H9 (cell line): ENCODE results near the gene VIT. TPM values are rescaled to one million over a fixed set of nuclear protein-coding genes. Genes with fewer than 3 reads are reported as not detected.

ENCODE experiments used
- DNase-seq: peaks from one replicate; pipeline ENCODE4 v3.0.0-alpha.2; 2017
- H2AFZ ChIP-seq: one replicate; pipeline ENCODE4 v1.6.1; 2013; ENCODE audit warnings: mild to moderate bottlenecking, low read length, control low read depth, moderate library complexity
- H2AK5ac ChIP-seq: 2 replicates; pipeline ENCODE4 v1.6.1; 2013; ENCODE audit warnings: low read length, control low read depth, mixed read lengths; ENCODE audit not compliant: insufficient read length
- H2BK120ac ChIP-seq: one replicate; pipeline ENCODE4 v1.6.1; 2013; ENCODE audit warnings: low read depth, mild to moderate bottlenecking, low read length, control low read depth, inconsistent platforms; ENCODE audit not compliant: poor library complexity, severe bottlenecking
- H2BK12ac ChIP-seq: 2 replicates; pipeline ENCODE4 v1.6.1; 2013; ENCODE audit warnings: low read length, control low read depth, mixed read lengths, low read depth; ENCODE audit not compliant: insufficient read length
- H2BK15ac ChIP-seq: 2 replicates; pipeline ENCODE4 v1.6.1; 2013; ENCODE audit warnings: low read depth, low read length, control low read depth
- H2BK20ac ChIP-seq: one replicate; pipeline ENCODE4 v1.6.1; 2013; ENCODE audit warnings: low read depth, mild to moderate bottlenecking, low read length, control low read depth, inconsistent platforms; ENCODE audit not compliant: poor library complexity, severe bottlenecking
- H2BK5ac ChIP-seq: 2 replicates; pipeline ENCODE4 v1.6.1; 2013; ENCODE audit warnings: low read length, control low read depth, mixed read lengths; ENCODE audit not compliant: insufficient read length
- H3K14ac ChIP-seq: 2 replicates; pipeline ENCODE4 v1.6.1; 2013; ENCODE audit warnings: low read length, control low read depth; ENCODE audit not compliant: insufficient read depth
- H3K18ac ChIP-seq: 2 replicates; pipeline ENCODE4 v1.6.1; 2013; ENCODE audit warnings: low read depth, mild to moderate bottlenecking, mixed read lengths, low read length, control low read depth; ENCODE audit not compliant: insufficient read length
- H3K23ac ChIP-seq: 2 replicates; pipeline ENCODE4 v1.6.1; 2013; ENCODE audit warnings: low read length, control low read depth, mixed read lengths, low read depth; ENCODE audit not compliant: insufficient read length
- H3K23me2 ChIP-seq: 2 replicates; pipeline ENCODE4 v1.6.1; 2013; ENCODE audit warnings: low read depth, mild to moderate bottlenecking, mixed read lengths, low read length, control low read depth; ENCODE audit not compliant: insufficient read length, poor library complexity, severe bottlenecking
- H3K27ac ChIP-seq: 2 replicates; pipeline ENCODE4 v1.5.1; 2013; ENCODE audit warnings: low read length, control low read depth, mixed read lengths, low read depth; ENCODE audit not compliant: insufficient read length
- H3K27me3 ChIP-seq: 2 replicates; pipeline ENCODE4 v1.6.1; 2013; ENCODE audit warnings: low read length, control low read depth, inconsistent platforms; ENCODE audit not compliant: insufficient read depth
- H3K4ac ChIP-seq: 2 replicates; pipeline ENCODE4 v1.6.1; 2013; ENCODE audit warnings: low read depth, mild to moderate bottlenecking, control low read depth, inconsistent platforms, low read length, moderate library complexity
- H3K4me1 ChIP-seq: 2 replicates; pipeline ENCODE4 v1.6.1; 2013; ENCODE audit warnings: low read length, control low read depth, inconsistent platforms; ENCODE audit not compliant: insufficient read depth
- H3K4me2 ChIP-seq: 2 replicates; pipeline ENCODE4 v1.6.1; 2013; ENCODE audit warnings: low read length, control low read depth, mixed read lengths; ENCODE audit not compliant: insufficient read length, insufficient read depth
- H3K56ac ChIP-seq: 2 replicates; pipeline ENCODE4 v1.6.1; 2013; ENCODE audit warnings: low read depth, mild to moderate bottlenecking, mixed read lengths, low read length, control low read depth; ENCODE audit not compliant: insufficient read length
- H3K79me1 ChIP-seq: 2 replicates; pipeline ENCODE4 v1.6.1; 2013; ENCODE audit warnings: low read depth, mild to moderate bottlenecking, moderate library complexity, low read length, control low read depth, inconsistent platforms; ENCODE audit not compliant: insufficient read depth, poor library complexity, severe bottlenecking
- H3K79me2 ChIP-seq: 2 replicates; pipeline ENCODE4 v1.6.1; 2013; ENCODE audit warnings: low read length, control low read depth, inconsistent platforms; ENCODE audit not compliant: insufficient read depth
- H3K9ac ChIP-seq: 2 replicates; pipeline ENCODE4 v1.6.1; 2013; ENCODE audit warnings: low read length, control low read depth, mixed read lengths; ENCODE audit not compliant: insufficient read length; ENCODE audit errors: extremely low read depth
- H3K9me3 ChIP-seq: one replicate; pipeline ENCODE4 v1.6.1; 2013; ENCODE audit warnings: low read depth, low read length, inconsistent platforms; ENCODE audit not compliant: control insufficient read depth
- H3T11ph ChIP-seq: one replicate; pipeline ENCODE4 v1.6.1; 2013; ENCODE audit warnings: mild to moderate bottlenecking, low read length, control low read depth, inconsistent platforms
- H4K20me1 ChIP-seq: one replicate; pipeline ENCODE4 v1.6.1; 2013; ENCODE audit not compliant: control insufficient read depth, insufficient read length, insufficient read depth
- H4K5ac ChIP-seq: 2 replicates; pipeline ENCODE4 v1.6.1; 2013; ENCODE audit warnings: low read depth, mild to moderate bottlenecking, mixed read lengths, low read length, control low read depth; ENCODE audit not compliant: insufficient read length
- H4K8ac ChIP-seq: replicated peaks from 2 replicates; pipeline ENCODE4 v1.6.1; 2013; ENCODE audit warnings: low read length, control low read depth, mixed read lengths, low read depth; ENCODE audit not compliant: insufficient read length
- H4K91ac ChIP-seq: 2 replicates; pipeline ENCODE4 v1.6.1; 2013; ENCODE audit warnings: low read depth, mild to moderate bottlenecking, moderate library complexity, mixed read lengths, low read length, control low read depth; ENCODE audit not compliant: insufficient read length
- H3K27ac Mint-ChIP-seq, 3 experiments: 2 replicates in 2 of 3; 3 replicates in 1 of 3; pipeline ENCODE4 v1.8.0; 2020 to 2021; ENCODE audit warnings: mixed read lengths in 3 of 3, mild to moderate bottlenecking in 1 of 3, moderate library complexity in 1 of 3
- H3K27me3 Mint-ChIP-seq: 2 replicates; pipeline ENCODE4 v1.8.0; 2021; ENCODE audit warnings: low read depth, mild to moderate bottlenecking, moderate library complexity, mixed read lengths
- H3K36me3 Mint-ChIP-seq, 3 experiments: 2 replicates in 2 of 3; 3 replicates in 1 of 3; pipeline ENCODE4 v1.8.0; 2020 to 2021; ENCODE audit warnings: low read depth in 3 of 3, mixed read lengths in 3 of 3; ENCODE audit not compliant: insufficient read depth in 1 of 3
- H3K4me1 Mint-ChIP-seq, 2 experiments: 2 replicates each; pipeline ENCODE4 v1.8.0; 2020; ENCODE audit warnings: mixed read lengths in 2 of 2
- H3K4me3 Mint-ChIP-seq, 2 experiments: 2 replicates in 1 of 2; 3 replicates in 1 of 2; pipeline ENCODE4 v1.8.0; 2020 to 2021; ENCODE audit warnings: mild to moderate bottlenecking in 2 of 2, mixed read lengths in 2 of 2, moderate library complexity in 1 of 2
- H3K9me3 Mint-ChIP-seq, 2 experiments: 2 replicates in 1 of 2; 3 replicates in 1 of 2; pipeline ENCODE4 v1.8.0; 2020; ENCODE audit warnings: mild to moderate bottlenecking in 2 of 2, mixed read lengths in 2 of 2, moderate library complexity in 1 of 2
- whole genome bisulfite sequencing: extraction: QIAGEN DNeasy Blood & Tissue Kit; methylation state at CpG from one replicate; pipeline ENCODE4 v1.1.7; 2013; ENCODE audit warnings: missing lambda C conversion rate, low lambda C conversion rate, mixed read lengths; ENCODE audit not compliant: insufficient read length; ENCODE audit errors: extremely low coverage; 5-methylcytosine and 5-hydroxymethylcytosine counted together
- total RNA-seq: library from RNA; stranded (reverse); gene quantifications from 2 replicates; pipeline ENCODE4 v1.2.1, GENCODE V29; 2021
- TF ChIP-seq, protein P1 (sequence below): fragments of 200-600 bp; sonication (generic); conservative IDR thresholded peaks from 3 replicates; pipeline ENCODE4 v1.8.0; 2021; ENCODE audit warnings: antibody characterized with exemption, mild to moderate bottlenecking

VIT gene
- total RNA-seq, 1 experiment from 2014 or later, result 0.15 TPM

DNA sequence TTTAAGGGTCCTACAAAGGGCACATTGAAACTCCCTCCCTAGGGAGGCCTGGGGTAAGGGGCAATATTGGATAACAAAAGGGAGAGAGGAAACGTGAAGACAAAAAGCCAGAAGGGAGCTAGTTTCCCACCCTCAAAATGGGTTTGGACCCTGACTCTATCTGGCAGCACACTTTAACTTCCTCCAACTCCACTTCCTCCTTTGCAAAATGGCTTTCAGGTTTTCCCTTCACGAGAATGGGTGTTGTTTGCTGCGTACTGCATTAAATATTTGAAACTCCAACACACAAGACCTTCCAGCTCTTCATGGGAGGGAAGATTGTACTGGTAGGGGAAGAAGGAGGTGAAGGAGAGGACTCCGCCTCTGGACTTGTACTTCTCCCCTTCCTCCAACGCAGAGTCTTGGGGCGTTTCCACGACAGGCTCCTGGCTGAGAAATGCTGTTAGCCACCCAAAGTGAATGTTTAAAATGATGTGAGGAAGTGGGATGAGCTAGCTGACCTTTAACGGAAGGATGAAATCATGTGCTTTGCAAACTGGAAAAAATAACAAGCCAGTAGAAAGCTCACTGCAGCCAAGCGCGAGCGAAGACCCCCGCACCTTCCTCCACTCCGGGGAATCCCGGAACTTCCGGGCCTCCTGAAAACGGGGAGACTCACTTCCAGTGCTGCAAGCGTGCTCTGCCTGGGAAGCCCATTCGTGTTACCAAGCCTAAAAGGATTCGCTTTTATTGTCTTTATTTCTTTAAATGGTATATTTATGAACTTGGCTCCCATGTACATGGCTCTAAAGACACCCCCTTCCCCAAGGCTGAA is 85.6 kb downstream of the VIT start:
- Histone ChIP-seq H3K18ac (no peak overlapping the region), H2BK5ac (no peak overlapping the region), H3K23me2 (no peaks in the 10 kb centered on the region), H2AK5ac (no peak overlapping the region), H4K91ac (no peak overlapping the region), H3T11ph (no peak overlapping the region), H3K4me2 (no peak overlapping the region), H3K9ac (no peak overlapping the region), H4K5ac (no peak overlapping the region), H4K20me1 (no peaks in the 10 kb centered on the region), H4K8ac (no peak overlapping the region), H3K27ac (no peak overlapping the region), H3K27me3 (no peaks in the 10 kb centered on the region), H2BK15ac (no peak overlapping the region), H3K56ac (no peak overlapping the region), H3K79me2 (no peaks in the 10 kb centered on the region), H3K79me1 (no peaks in the 10 kb centered on the region), H2AFZ (peak overlapping the region; percentile 9), H3K14ac (no peak overlapping the region), H2BK20ac (no peak overlapping the region), H3K23ac (no peak overlapping the region), H3K4ac (no peak overlapping the region), H3K4me1 (peaks cover 7% of the 10 kb centered on the region; the same call in 1 of the 2 replicates), H2BK120ac (no peak overlapping the region), H3K9me3 (no peaks in the 10 kb centered on the region), H2BK12ac (no peak overlapping the region)
- Mint-ChIP-seq H3K4me1 (peaks cover 40 to 49% of the 10 kb centered on the region in 2 experiments), H3K27ac (0 out of 7 replicates have a peak overlapping the region, but pooled peaks of 1 of the 3 experiments have one; percentile 21), H3K4me3 (no peak overlapping the region), H3K9me3 (no peaks in the 10 kb centered on the region), H3K36me3 (no peaks in the 10 kb centered on the region), H3K27me3 (no peaks in the 10 kb centered on the region)
- TF ChIP-seq, protein P1, sequence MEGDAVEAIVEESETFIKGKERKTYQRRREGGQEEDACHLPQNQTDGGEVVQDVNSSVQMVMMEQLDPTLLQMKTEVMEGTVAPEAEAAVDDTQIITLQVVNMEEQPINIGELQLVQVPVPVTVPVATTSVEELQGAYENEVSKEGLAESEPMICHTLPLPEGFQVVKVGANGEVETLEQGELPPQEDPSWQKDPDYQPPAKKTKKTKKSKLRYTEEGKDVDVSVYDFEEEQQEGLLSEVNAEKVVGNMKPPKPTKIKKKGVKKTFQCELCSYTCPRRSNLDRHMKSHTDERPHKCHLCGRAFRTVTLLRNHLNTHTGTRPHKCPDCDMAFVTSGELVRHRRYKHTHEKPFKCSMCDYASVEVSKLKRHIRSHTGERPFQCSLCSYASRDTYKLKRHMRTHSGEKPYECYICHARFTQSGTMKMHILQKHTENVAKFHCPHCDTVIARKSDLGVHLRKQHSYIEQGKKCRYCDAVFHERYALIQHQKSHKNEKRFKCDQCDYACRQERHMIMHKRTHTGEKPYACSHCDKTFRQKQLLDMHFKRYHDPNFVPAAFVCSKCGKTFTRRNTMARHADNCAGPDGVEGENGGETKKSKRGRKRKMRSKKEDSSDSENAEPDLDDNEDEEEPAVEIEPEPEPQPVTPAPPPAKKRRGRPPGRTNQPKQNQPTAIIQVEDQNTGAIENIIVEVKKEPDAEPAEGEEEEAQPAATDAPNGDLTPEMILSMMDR, result no peak
- no peak for DNase-seq
- WGBS, result no CpG with 5 or more reads among the region's 19 CpGs
